BE2C (cell line): ENCODE results near the gene GJB2.

Experiments
- DNase-seq: peaks from one replicate; pipeline ENCODE4 v3.0.0-alpha.2; 2020
- H3K27me3 ChIP-seq: fragments of 250-450 bp; sonication (Bioruptor Pico); 2 replicates; pipeline ENCODE4 v1.5.1; 2020; ENCODE audit warnings: mild to moderate bottlenecking
- H3K36me3 ChIP-seq: fragments of 250-450 bp; sonication (Bioruptor Pico); 2 replicates; pipeline ENCODE4 v1.5.1; 2020; ENCODE audit warnings: mild to moderate bottlenecking
- H3K4me1 ChIP-seq: fragments of 250-450 bp; sonication (Bioruptor Pico); 2 replicates; pipeline ENCODE4 v1.5.1; 2020
- H3K4me3 ChIP-seq: 2 replicates; pipeline ENCODE4 v1.5.1; 2011; ENCODE audit warnings: low read depth, low read length
- H3K9me3 ChIP-seq: fragments of 250-450 bp; sonication (Bioruptor Pico); 2 replicates; pipeline ENCODE4 v1.5.1; 2020
- TF ChIP-seq, protein P1 (sequence below): IDR thresholded peaks from 2 replicates; pipeline ENCODE4 v1.5.1; 2012; ENCODE audit warnings: mild to moderate bottlenecking, low read depth, low read length

The GJB2 gene

DNA sequence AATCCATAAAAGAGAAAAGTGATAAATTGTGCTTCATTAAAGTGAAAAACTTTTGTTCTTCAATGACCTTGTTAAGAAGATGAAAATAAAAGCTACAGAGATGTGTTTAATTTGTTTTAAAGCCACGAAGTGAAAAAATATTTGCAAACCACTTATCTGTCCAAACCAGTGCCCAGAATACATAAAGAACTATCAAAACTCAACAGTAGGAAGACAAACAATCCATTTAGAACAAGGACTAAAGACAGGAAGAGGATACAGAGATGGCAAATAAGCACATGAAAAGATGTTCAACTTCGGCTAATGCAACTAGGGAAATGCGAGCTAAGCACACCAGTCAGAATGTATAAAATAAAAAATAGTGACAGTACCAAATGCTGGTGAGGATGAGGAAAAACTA, 24.4 kb upstream of the GJB2 start:
- no peaks in the 10 kb centered on the region for H3K36me3 ChIP-seq
- no peaks in the 10 kb centered on the region for H3K4me1 ChIP-seq
- TF ChIP-seq, protein P1, sequence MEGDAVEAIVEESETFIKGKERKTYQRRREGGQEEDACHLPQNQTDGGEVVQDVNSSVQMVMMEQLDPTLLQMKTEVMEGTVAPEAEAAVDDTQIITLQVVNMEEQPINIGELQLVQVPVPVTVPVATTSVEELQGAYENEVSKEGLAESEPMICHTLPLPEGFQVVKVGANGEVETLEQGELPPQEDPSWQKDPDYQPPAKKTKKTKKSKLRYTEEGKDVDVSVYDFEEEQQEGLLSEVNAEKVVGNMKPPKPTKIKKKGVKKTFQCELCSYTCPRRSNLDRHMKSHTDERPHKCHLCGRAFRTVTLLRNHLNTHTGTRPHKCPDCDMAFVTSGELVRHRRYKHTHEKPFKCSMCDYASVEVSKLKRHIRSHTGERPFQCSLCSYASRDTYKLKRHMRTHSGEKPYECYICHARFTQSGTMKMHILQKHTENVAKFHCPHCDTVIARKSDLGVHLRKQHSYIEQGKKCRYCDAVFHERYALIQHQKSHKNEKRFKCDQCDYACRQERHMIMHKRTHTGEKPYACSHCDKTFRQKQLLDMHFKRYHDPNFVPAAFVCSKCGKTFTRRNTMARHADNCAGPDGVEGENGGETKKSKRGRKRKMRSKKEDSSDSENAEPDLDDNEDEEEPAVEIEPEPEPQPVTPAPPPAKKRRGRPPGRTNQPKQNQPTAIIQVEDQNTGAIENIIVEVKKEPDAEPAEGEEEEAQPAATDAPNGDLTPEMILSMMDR = no peak
- no peak for DNase-seq
- H3K4me3 ChIP-seq = no peak overlapping the region
- H3K27me3 ChIP-seq = peaks cover 72% of the 10 kb centered on the region
- H3K9me3 ChIP-seq = no peaks in the 10 kb centered on the region

- Histone ChIP-seq H3K36me3 (no peaks in the 10 kb centered on the region), H3K27me3 (peaks cover 63% of the 10 kb centered on the region), H3K4me3 (no peak overlapping the region), H3K9me3 (no peaks in the 10 kb centered on the region; the same call in 1 of the 2 replicates), H3K4me1 (no peaks in the 10 kb centered on the region)
- DNase-seq = no peak
- TF ChIP-seq, protein P1 = no peak
Measured at GRCh38 chr13:20209948-20210347, 17.2 kb upstream of the GJB2 start.

DNA sequence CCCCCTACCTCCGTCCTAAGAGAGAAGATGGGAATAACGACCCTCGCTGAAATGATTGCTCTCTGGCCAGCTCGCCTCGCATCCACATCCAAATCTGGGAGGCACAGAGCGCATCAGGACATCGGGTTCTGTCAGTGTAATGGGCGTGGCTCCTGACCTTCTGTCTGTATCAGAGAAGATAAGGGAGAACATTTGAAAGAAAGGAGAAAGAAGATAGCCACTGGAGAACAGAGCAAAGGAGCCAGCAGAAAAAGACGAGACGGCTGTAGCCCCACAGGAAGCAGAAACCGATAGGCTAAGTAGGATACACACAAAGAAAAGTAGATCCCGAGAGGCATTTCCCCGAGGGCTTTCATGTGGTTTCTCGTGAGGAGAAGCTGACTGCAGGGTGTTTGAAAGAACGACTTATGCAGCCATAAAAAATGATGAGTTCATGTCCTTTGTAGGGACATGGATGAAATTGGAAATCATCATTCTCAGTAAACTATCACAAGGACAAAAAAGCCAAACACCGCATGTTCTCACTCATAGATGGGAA, 14.0 kb upstream of the GJB2 start:
- DNase-seq = no peak
- H3K4me1 ChIP-seq = no peaks in the 10 kb centered on the region
- H3K27me3 ChIP-seq = peaks cover 69% of the 10 kb centered on the region
- TF ChIP-seq, protein P1 = no peak
- H3K4me3 ChIP-seq = no peak overlapping the region
- no peaks in the 10 kb centered on the region for H3K36me3 ChIP-seq
- no peaks in the 10 kb centered on the region; the same call in 1 of the 2 replicates for H3K9me3 ChIP-seq

GRCh38 chr13:20206065-20206697, 13.4 kb upstream of the GJB2 start:
- Histone ChIP-seq H3K4me3 (no peak overlapping the region), H3K9me3 (no peaks in the 10 kb centered on the region; the same call in none of the 2 replicates), H3K36me3 (no peaks in the 10 kb centered on the region), H3K4me1 (no peaks in the 10 kb centered on the region), H3K27me3 (peaks cover 69% of the 10 kb centered on the region)
- TF ChIP-seq, protein P1 = no peak
- DNase-seq = no peak

GRCh38 chr13:20198781-20199180, 6.0 kb upstream of the GJB2 start:
- Histone ChIP-seq H3K27me3 (peaks cover 88% of the 10 kb centered on the region), H3K36me3 (no peaks in the 10 kb centered on the region), H3K9me3 (no peaks in the 10 kb centered on the region; the same call in 1 of the 2 replicates), H3K4me1 (no peaks in the 10 kb centered on the region), H3K4me3 (no peak overlapping the region)
- DNase-seq = no peak
- TF ChIP-seq, protein P1 = no peak

GRCh38 chr13:20197361-20197834, 4.7 kb upstream of the GJB2 start:
- H3K27me3 ChIP-seq = peaks cover 88% of the 10 kb centered on the region
- H3K36me3 ChIP-seq = no peaks in the 10 kb centered on the region
- H3K4me1 ChIP-seq = no peaks in the 10 kb centered on the region
- DNase-seq = no peak
- TF ChIP-seq, protein P1 = peak; percentile 79
- no peaks in the 10 kb centered on the region; the same call in 1 of the 2 replicates for H3K9me3 ChIP-seq
- no peak overlapping the region for H3K4me3 ChIP-seq
